ENCODE measurements around the gene ATG4C.
A peak's percentile ranks its signal among the peaks of the same experiment; 100 is the strongest.

ATG4C gene

DNA sequence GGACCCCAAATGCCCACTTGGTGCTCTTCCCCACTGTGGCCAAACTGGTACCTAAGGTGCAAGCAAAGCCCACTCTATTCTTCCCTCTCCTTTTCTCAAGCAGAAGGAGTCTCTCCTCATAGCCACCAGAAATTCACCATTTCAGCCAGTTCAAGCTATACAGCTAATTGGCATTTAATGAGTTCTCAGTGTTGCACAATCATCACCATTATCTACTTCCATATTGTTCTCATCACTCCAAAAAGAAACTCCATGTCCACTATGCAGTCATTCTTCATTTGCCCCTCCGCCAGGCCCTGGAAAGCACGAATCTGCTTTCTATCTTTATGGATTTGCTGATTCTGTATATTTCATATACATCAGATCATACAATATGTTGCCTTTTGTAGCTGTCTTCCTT, 9.9 kb upstream of the ATG4C start:
- TF ChIP-seq CTCF (IDR thresholded peaks at IDR 0.05; ENCODE audit: low read depth, low read length): no peak

DNA sequence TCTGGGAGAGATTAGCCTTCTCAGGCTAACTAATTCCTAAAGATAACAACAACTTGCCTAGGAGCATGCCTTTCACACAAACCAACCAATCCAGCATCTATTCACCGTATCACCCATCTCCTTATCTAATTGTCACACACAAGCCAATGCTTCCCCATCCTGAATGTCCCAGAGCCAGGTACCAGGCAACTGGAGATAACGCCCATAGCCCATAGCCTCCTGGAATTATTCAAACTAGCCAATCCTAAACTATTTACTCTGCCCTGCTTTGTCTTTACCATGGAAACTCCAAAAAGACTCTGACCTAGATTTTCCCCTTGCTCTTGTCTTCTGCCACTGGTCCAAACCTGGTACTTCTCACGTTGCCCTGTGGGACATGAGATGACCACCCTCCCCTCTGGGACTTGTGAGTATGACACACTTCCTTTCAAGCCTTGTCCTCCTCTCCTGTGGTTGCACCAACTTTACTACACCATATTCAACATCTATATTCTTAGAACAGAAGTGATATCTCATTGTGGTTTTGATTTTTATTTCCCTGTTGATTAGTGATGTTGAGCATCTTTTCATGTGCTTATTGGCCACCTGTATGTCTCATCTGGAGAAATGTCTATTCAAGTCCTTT, 8.8 kb upstream of the ATG4C start:
- DNase-seq (ENCODE audit: extremely low read depth, low read depth): no peak
- no peak for TF ChIP-seq CTCF (IDR thresholded peaks at IDR 0.05; ENCODE audit: low read depth, low read length)

More for the DNA sequence above, 9.9 kb upstream of the ATG4C start:
- DNase-seq (ENCODE audit: extremely low read depth, low read depth): no peak

DNA sequence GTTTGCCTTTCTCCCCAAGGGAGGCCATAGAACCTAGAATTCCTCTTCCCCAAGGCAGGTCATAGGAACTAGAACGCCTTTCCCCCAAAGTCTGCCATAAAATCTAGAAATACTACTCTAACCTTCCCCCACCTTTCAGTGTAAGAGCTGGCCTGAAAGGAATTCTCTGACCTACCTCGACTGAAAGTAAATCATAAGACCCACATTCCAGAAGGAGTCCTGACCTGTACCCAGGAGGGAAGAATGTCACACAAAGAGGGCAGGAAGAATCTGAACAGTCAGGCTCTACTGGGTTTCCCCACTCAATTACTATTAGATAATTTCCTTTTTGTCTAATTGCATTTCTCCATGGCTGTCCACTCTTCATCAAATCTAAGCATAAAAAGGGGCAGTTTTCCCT, 5.7 kb upstream of the ATG4C start:
- TF ChIP-seq CTCF (IDR thresholded peaks at IDR 0.05; ENCODE audit: low read depth, low read length): no peak
- DNase-seq (ENCODE audit: extremely low read depth, low read depth): no peak

DNA sequence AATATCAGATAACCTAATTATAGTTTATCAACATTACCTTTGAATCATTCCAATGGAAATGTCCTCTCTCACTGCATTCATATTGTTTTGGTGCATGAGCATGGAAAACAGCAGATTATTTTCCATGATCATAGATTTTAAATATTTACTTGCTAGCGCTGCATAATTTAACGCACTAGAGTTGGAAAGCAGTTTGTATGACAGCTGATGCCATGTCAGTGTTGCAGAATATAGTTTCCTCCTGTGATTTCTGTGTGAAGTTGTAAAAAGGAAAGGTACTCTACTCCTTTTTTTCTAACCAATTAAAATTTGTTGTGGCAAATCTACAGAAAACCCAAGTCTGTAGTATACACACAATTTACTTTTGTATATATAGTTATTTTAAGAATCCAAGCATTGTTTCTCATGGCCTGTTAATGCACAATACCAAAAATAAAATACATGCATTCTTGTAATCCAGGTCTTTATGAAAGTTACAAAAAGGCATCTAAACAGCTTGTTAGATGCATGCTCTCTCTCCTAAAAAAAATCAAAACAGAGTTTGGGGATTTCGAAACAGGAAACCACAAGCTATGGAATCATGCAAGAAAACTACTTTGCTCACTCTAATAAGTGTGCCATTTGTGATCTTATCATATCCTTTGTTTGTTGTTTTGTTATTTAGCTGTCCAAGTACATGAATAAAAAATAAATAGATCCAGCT, 1.9 kb upstream of the ATG4C start:
- peak; percentile 44 for DNase-seq (ENCODE audit: extremely low read depth, low read depth)
- no peak for TF ChIP-seq CTCF (IDR thresholded peaks at IDR 0.05; ENCODE audit: low read depth, low read length)

GRCh38 chr1:62782544-62783212, 1.3 kb upstream of the ATG4C start:
- peak; percentile 1 for DNase-seq (ENCODE audit: extremely low read depth, low read depth)

DNA sequence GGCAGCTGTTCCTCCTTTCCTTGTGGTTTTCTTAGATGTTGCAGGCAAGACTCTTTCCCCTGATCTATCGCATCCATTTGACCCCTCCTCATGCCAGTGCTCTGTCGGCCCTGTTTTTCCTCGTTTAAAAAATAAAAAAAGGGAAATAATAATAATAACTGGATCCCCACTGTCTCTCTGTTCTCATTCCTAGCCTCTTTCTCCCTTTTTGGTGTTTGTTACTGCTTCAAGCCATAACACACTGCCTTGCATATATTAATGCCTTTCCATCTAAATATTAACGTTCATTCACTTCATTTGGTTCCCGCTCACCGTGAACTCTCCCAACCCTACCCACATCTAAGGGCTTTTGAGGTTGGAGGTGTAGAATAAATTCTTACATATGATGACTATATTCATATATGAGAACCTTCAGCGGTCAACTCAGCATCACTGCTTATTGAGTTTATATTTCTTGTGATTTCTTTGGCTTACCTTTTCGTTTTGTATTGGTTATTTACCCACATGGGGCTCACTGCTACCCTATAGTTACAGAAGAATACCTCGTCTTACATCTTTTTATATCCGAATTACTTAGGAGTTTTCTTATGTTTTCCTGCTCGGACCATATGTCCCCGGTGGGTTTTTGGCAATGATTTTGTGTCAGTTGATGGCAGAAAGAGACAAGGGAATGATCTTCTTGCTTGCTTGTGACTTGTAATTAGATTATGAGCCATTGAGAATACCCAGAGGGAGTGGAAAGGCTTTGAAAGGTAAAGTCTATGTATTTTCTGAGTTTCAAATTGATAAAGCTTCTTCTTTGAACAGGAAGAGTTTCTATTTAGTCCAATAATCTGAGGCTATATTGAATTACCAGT, 805 bp downstream of the ATG4C start:
- TF ChIP-seq CTCF (IDR thresholded peaks at IDR 0.05; ENCODE audit: low read depth, low read length): no peak
- no peak for DNase-seq (ENCODE audit: extremely low read depth, low read depth)

DNA sequence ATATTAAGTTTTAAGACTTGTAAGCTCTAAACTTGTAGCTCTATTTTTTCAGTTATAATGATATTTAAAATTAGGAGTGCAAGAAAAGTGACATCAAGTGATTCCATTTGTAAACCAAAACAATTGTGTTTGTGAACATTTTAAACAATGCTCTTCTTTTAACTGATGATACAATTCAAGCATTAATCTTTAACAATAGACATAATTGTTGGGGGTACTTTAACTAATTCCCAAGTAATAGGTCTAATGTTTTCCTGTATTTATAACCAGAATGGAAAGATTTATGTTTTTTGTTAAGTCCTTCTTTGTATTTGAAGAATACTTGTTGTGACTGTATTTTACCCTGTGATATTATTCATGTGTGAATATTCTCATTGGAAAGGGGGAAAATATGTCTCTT, 6.8 kb downstream of the ATG4C start:
- no peak for DNase-seq (ENCODE audit: extremely low read depth, low read depth)
- TF ChIP-seq CTCF (IDR thresholded peaks at IDR 0.05; ENCODE audit: low read depth, low read length): no peak

All from AG09319 (cell line).